ENCODE data around the gene ZRSR2. TPM values are rescaled to one million over a fixed set of nuclear protein-coding genes. Genes with fewer than 3 reads are reported as not detected.

Gene ZRSR2
- total RNA-seq, 1 donor from 2014 or later = 14.9 TPM

GRCh38 chrX:15785176-15785750, 5.0 kb upstream of the ZRSR2 start:
- no peak for TF ChIP-seq CTCF (conservative IDR thresholded peaks at IDR 0.05)
- H3K4me3 Mint-ChIP-seq = no peak overlapping the region
- no peaks in the 10 kb centered on the region for H3K27me3 Mint-ChIP-seq (ENCODE audit: low read depth)
- DNase-seq (ENCODE audit: low read depth, low spot score) = no peak
- H3K36me3 Mint-ChIP-seq (ENCODE audit: low read depth) = peaks cover 2% of the 10 kb centered on the region
- no peaks in the 10 kb centered on the region for H3K9me3 Mint-ChIP-seq
- peaks cover 4% of the 10 kb centered on the region for H3K4me1 Mint-ChIP-seq
- no peak overlapping the region for H3K27ac Mint-ChIP-seq (ENCODE audit: unreplicated experiment)

- H3K27me3 Mint-ChIP-seq (ENCODE audit: low read depth) = no peaks in the 10 kb centered on the region
- H3K4me3 Mint-ChIP-seq = peak overlapping the region; percentile 36
- no peaks in the 10 kb centered on the region for H3K4me1 Mint-ChIP-seq
- TF ChIP-seq CTCF (conservative IDR thresholded peaks at IDR 0.05) = no peak
- DNase-seq (ENCODE audit: low read depth, low spot score) = no peak
- H3K27ac Mint-ChIP-seq (ENCODE audit: unreplicated experiment) = no peak overlapping the region
- H3K36me3 Mint-ChIP-seq (ENCODE audit: low read depth) = peaks cover 2% of the 10 kb centered on the region
- no peaks in the 10 kb centered on the region for H3K9me3 Mint-ChIP-seq
These were observed 3.4 kb upstream of the ZRSR2 start for GRCh38 chrX:15786915-15787314.

GRCh38 chrX:15790769-15791290, 546 bp downstream of the ZRSR2 start:
- H3K4me3 Mint-ChIP-seq = no peak overlapping the region
- H3K36me3 Mint-ChIP-seq (ENCODE audit: low read depth) = peaks cover 4% of the 10 kb centered on the region

GRCh38 chrX:15797707-15798106, 7.4 kb downstream of the ZRSR2 start:
- Mint-ChIP-seq H3K4me1 (peaks cover 5% of the 10 kb centered on the region), H3K27ac (ENCODE audit: unreplicated experiment) (no peak overlapping the region), H3K27me3 (ENCODE audit: low read depth) (no peaks in the 10 kb centered on the region), H3K4me3 (no peak overlapping the region), H3K9me3 (no peaks in the 10 kb centered on the region), H3K36me3 (ENCODE audit: low read depth) (peaks cover 17% of the 10 kb centered on the region)
- no peak for DNase-seq (ENCODE audit: low read depth, low spot score)
- TF ChIP-seq CTCF (conservative IDR thresholded peaks at IDR 0.05) = no peak

More at GRCh38 chrX:15790769-15791290, 546 bp downstream of the ZRSR2 start:
- Mint-ChIP-seq H3K9me3 (no peaks in the 10 kb centered on the region), H3K27ac (ENCODE audit: unreplicated experiment) (no peak overlapping the region), H3K4me1 (peaks cover 8% of the 10 kb centered on the region), H3K27me3 (ENCODE audit: low read depth) (no peaks in the 10 kb centered on the region)
- no peak for DNase-seq (ENCODE audit: low read depth, low spot score)
- no peak for TF ChIP-seq CTCF (conservative IDR thresholded peaks at IDR 0.05)

- Mint-ChIP-seq H3K4me3 (no peak overlapping the region), H3K9me3 (no peaks in the 10 kb centered on the region), H3K36me3 (ENCODE audit: low read depth) (peaks cover 8% of the 10 kb centered on the region), H3K27ac (ENCODE audit: unreplicated experiment) (no peak overlapping the region), H3K27me3 (ENCODE audit: low read depth) (no peaks in the 10 kb centered on the region), H3K4me1 (no peaks in the 10 kb centered on the region)
- DNase-seq (ENCODE audit: low read depth, low spot score) = no peak
- TF ChIP-seq CTCF (conservative IDR thresholded peaks at IDR 0.05) = no peak
These were observed 14.3 kb downstream of the ZRSR2 start for GRCh38 chrX:15804563-15804962.

Measured in neural crest cell (in vitro differentiated cells).